HG03520 (cell line): ENCODE results near the gene MTMR11.
"Not testable (repeated sequence)": the region's sequence is repeated elsewhere in the genome, so short reads cannot be mapped to it uniquely, and the experiment has no call there.

Source experiments
- ATAC-seq: cut with Tn5 transposase; IDR thresholded peaks from one replicate; pipeline ENCODE4 v1.9.1; 2021; ENCODE audit warnings: mild to moderate bottlenecking, moderate library complexity; ENCODE audit not compliant: unreplicated experiment

The MTMR11 gene

GRCh38 chr1:149903836-149904491 is 32.7 kb downstream of the MTMR11 start:
- no peak for ATAC-seq

- peak; percentile 98 for ATAC-seq
Measured at GRCh38 chr1:149899460-149900284, 37.0 kb downstream of the MTMR11 start, which contains the start of gene BOLA1. Gene BOLA1, plus strand, starts transcription at chr1:149899568. Its CDS starts 492 bp downstream, at chr1:149900060.

- ATAC-seq = no peak
Measured at GRCh38 chr1:149896575-149896974, 40.1 kb downstream of the MTMR11 start.

GRCh38 chr1:149888999-149889289 is 47.7 kb downstream of the MTMR11 start:
- no peak for ATAC-seq

- ATAC-seq = peak; percentile 13
Measured at GRCh38 chr1:149888247-149888998, 48.3 kb downstream of the MTMR11 start.

GRCh38 chr1:149887456-149888246 is 49.0 kb downstream of the MTMR11 start:
- peak; percentile 37 for ATAC-seq

- ATAC-seq = peak; percentile 0
Measured at GRCh38 chr1:149887196-149887455, 49.6 kb downstream of the MTMR11 start.

- peak; percentile 50 for ATAC-seq
Measured at GRCh38 chr1:149886396-149887195, 50.1 kb downstream of the MTMR11 start.

- ATAC-seq = not testable (repeated sequence)
Measured at GRCh38 chr1:149886121-149886395, 50.6 kb downstream of the MTMR11 start.

- no peak for ATAC-seq
Measured at GRCh38 chr1:149885339-149886120, 51.1 kb downstream of the MTMR11 start.

GRCh38 chr1:149884433-149885338 is 52.0 kb downstream of the MTMR11 start:
- ATAC-seq = no peak

GRCh38 chr1:149883598-149884247 is 53.0 kb downstream of the MTMR11 start:
- no peak for ATAC-seq

GRCh38 chr1:149881876-149882275 is 54.8 kb downstream of the MTMR11 start:
- no peak for ATAC-seq

- ATAC-seq = no peak
Measured at GRCh38 chr1:149879556-149879955, 57.1 kb downstream of the MTMR11 start.
